GM21515 (cell line): ENCODE results near the gene ACTMAP.

Experiments
- ATAC-seq: cut with Tn5 transposase; IDR thresholded peaks from one replicate; pipeline ENCODE4 v1.9.1; 2021; ENCODE audit not compliant: unreplicated experiment

Gene ACTMAP

DNA sequence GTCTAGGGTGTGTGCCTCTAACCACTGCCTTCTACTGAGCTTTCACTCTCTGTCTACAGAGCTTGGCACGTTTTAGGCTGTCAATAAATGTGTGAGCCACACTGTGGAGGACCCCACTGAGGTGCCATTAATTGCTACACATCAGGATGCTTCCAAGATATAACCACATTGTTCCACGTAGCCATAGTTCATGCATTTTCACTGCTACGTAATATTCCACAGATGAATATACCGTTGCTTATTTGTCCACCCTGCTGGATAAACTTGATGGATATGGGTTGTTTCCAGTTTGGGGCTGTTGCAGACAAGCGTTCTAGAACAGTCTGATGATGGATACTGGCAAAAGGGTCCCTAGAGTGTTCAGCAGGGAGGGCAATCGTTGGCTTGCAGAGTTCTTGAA is 48.5 kb downstream of the ACTMAP start:
- ATAC-seq: no peak

DNA sequence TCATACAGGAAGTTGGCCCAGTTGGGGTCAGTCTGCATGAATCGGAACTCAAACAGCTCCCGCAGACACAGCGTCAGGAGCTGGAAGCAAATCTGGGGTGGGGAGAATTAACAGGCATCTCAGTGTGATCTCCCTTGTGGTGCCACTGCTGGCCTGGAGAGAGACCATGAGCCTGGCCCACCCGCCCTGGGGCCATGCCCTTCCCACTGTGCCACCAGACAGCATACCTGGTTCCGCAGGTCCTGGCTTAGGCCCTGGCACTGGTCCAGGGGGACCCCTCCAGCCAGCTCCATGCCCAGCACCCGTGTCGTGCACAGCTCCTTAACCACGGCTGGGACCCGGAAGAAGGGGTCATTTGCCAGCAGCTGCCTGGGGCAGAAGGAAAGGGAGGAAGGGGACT is 50.2 kb downstream of the ACTMAP start:
- ATAC-seq: no peak

DNA sequence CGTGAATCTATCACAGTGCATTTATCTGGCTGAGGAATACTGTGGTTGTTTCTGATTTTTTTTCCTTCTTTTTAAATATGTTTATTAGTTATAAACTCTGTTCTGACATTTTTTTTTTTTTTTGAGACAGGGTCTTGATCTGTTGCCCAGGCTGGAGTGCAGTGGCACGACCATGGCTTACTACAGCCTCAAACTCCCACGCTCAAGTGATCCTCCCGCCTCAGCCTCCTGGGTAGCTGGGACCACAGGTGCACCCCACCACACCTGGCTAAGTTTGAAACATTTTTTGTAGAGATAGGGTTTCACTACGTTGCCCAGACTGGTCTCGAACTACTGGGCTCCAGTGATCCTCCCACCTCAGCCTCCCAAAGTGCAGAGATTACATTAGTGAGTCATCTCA is 53.3 kb downstream of the ACTMAP start:
- ATAC-seq: no peak

DNA sequence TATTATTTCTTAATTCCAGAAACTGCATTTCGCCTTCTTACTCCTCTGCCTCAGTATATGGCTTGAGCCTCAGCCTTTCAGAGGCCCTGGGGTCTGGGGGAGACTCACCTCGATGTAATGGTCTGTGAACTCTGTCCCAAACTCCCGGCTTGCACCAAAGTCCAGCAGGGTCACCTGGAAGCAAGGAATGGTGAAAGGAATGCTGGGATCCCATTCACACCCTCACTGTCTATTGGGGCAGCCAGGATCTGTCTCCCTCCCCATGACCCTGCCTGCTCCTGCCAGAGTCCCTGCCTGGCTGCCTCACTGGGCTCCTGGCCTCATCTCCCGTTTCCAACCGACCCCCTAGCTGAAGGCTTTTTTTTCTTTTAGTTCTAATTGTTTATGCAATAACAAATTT is 54.4 kb downstream of the ACTMAP start:
- no peak for ATAC-seq

DNA sequence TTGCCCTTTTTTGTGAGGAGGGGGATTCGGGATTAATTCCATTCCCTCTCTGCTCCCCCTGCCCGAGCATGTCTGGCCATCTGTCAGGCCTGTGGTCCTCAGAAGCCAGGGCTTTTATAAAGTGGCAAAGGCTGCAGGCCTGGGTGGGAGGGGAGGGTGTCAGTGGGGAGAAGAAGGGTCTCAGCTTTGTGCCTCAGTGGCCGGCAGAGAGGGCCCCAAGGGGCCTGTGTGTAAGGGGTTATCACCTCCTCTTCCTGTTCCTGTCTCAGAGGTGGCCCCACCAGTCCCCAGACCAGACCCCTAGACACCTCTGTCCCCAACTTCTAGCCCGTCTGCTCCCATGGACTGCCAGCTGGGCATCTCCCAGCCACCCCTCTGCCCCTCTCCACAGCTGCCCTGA is 56.4 kb downstream of the ACTMAP start:
- no peak for ATAC-seq

DNA sequence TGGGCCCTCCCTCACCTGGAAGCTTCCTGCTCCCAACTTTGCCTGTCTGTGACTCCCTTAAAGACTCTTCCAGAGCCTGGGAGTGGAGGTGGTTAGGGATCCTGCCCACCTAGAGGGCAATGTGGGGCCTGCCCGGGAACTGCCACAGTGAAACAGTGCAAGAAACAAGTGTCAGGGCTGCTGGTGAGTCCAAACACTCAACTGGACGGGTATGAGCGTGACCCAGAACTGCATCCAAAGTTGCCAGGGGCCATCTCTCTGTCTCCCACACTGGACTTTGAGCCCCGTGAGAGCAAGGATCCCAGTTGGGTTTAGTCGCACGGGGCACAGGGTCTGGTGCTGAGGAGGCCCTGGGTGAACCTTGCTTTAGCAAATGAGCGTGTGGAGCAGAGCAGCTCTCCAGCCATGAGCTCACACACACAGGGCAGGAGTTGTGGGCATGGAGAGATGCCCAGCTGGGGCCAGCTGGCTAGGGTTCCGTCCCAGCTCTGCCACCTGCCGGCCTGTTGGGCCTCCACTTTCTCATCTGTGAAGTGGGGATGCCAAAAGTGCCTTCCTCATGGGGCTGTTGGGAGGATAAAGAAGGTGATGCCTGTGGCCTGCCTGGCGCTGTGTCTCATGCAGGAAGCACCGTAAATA is 57.0 kb downstream of the ACTMAP start:
- ATAC-seq: no peak

DNA sequence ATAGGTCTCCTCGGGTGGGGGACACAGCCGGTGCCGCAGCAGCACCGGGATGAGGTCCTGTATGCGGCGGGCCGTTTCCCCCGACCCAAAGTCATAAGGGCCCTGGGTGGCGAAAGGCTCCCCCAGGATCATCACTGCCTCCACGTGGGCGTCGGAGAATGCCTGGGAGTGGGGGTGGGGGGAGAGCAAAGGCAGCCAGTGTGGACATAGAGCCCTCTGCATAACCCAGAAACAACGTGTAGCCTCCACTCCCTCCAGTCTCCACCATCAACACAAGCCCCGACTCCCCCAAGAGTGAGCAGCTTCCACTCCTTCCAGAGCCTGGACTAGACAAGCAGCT is 58.1 kb downstream of the ACTMAP start:
- ATAC-seq: no peak

DNA sequence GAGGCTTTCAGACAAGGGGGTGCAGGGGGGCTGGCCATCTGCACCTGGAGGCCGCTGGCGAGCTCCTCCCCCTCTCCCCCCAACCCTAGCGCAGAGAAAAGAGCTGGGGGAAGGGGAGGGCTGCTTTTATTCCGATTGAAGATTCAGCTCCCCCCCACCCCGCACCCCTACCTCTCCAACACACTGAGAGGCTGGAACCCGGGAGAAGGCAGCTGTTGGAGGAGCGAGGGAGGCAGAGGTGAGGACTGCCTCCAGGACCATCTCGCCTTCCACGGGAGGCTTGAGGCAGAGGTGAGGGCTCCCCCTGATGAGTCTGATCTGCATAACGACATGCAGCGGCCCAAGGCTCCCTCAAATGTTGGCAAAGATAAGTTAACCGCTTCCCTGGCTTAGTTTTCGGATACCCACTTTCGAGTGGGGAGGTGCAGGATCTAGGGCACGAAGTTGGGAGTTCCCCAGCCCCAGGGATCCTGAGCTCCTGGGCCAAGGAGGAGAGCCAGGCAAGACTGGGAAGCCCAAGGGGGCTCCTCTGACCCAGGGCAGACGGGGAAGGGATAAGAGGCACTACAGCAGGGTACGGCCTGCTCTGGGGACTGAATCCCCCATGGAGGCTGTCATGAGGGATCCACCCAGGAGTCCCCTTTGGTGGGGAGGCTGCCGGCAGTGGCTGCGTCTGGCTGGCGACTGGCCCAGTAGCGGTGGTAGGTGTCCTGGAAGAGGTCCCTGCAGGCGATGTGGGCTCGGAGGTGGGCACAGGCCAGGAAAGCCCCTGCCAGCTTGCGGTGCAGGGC is 58.7 kb downstream of the ACTMAP start:
- no peak for ATAC-seq
